ENCODE data around the gene COMT.

- TF ChIP-seq, protein P1, sequence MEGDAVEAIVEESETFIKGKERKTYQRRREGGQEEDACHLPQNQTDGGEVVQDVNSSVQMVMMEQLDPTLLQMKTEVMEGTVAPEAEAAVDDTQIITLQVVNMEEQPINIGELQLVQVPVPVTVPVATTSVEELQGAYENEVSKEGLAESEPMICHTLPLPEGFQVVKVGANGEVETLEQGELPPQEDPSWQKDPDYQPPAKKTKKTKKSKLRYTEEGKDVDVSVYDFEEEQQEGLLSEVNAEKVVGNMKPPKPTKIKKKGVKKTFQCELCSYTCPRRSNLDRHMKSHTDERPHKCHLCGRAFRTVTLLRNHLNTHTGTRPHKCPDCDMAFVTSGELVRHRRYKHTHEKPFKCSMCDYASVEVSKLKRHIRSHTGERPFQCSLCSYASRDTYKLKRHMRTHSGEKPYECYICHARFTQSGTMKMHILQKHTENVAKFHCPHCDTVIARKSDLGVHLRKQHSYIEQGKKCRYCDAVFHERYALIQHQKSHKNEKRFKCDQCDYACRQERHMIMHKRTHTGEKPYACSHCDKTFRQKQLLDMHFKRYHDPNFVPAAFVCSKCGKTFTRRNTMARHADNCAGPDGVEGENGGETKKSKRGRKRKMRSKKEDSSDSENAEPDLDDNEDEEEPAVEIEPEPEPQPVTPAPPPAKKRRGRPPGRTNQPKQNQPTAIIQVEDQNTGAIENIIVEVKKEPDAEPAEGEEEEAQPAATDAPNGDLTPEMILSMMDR (IDR thresholded peaks at IDR 0.05; ENCODE audit: low read depth, low read length, missing input control) = no peak
- no peak for TF ChIP-seq YY1 (IDR thresholded peaks at IDR 0.05)
These were observed 69.8 kb downstream of the COMT start for GRCh38 chr22:20011123-20011992.

Data from liver (tissue), 2 donors.